ENCODE measurements around the gene GNMT.

The GNMT gene

DNA sequence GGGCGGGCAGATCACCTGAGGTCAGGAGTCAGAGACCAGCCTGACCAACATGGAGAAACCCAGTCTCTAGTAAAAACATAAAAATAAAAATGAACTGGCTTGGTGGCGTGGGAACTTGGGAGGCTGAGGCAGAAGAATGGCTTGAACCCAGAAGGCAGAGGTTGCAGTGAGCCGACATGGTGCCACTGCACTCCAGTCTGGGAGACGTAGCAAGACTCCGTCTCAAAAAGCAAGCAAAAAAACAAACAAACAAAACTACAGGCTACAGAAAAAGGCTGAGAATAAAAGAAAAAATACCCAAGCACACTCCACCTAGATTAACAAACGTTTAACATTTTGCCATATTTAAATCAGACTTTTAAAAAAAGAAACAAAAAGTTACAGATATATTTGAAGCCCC is 38.8 kb upstream of the GNMT start:
- Histone ChIP-seq H3K79me2 (ENCODE audit: control insufficient read depth, insufficient read depth, low read length) (no peaks in the 10 kb centered on the region), H3K36me3 (ENCODE audit: control insufficient read depth, insufficient read depth, low read length) (no peaks in the 10 kb centered on the region), H3K56ac (ENCODE audit: low read length) (no peak overlapping the region), H3K4me1 (ENCODE audit: control insufficient read depth, low read depth, low read length) (no peaks in the 10 kb centered on the region), H3K27me3 (ENCODE audit: insufficient read depth, low read length, poor library complexity) (no peaks in the 10 kb centered on the region), H2BK15ac (replicated peaks; ENCODE audit: low read depth) (no peak overlapping the region), H4K5ac (ENCODE audit: low read length) (no peak overlapping the region), H3K4me3 (ENCODE audit: low read length) (no peak overlapping the region), H3K18ac (ENCODE audit: low read length) (no peak overlapping the region), H2AK5ac (ENCODE audit: low read length) (no peak overlapping the region), H3K4ac (ENCODE audit: low read depth, low read length) (no peak overlapping the region), H3K79me1 (ENCODE audit: low read length) (no peaks in the 10 kb centered on the region), H4K8ac (ENCODE audit: low read depth, low read length) (no peak overlapping the region), H3K23ac (ENCODE audit: low read length) (no peak overlapping the region), H3K27ac (ENCODE audit: low read depth, low read length) (no peak overlapping the region), H2BK120ac (ENCODE audit: low read depth, low read length) (no peak overlapping the region), H3K4me2 (ENCODE audit: low read length) (no peak overlapping the region), H2BK5ac (ENCODE audit: low read length) (no peak overlapping the region), H3K9ac (ENCODE audit: low read length) (no peak overlapping the region)
- DNase-seq, result no peak
- no CpG with 5 or more reads among the region's 6 CpGs for WGBS (ENCODE audit: extremely low coverage, insufficient coverage, low lambda C conversion rate)

DNA sequence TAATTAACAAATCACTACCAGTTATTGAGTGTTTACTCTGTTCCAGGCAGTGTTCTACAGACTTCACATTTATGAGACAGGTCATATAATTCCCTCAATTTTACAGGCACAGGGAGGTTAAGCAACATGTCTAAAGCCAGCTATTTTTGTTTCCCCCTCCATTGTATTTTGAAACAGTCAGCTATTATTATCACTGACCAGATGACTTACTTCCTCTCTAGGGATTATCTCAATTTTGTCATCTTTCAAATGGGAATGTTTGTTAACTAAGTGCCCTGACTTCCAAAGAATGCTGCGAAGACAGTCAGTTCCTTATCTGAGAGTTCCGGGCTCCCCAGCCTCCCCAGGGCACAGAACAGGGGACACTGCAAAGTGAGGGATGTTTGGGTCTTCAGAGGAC is 36.9 kb upstream of the GNMT start:
- H3K4me1 ChIP-seq (ENCODE audit: control insufficient read depth, low read depth, low read length), result no peaks in the 10 kb centered on the region
- H4K8ac ChIP-seq (ENCODE audit: low read depth, low read length), result no peak overlapping the region
- H3K4me3 ChIP-seq (ENCODE audit: low read length), result no peak overlapping the region
- no peak overlapping the region for H2AK5ac ChIP-seq (ENCODE audit: low read length)
- H3K4me2 ChIP-seq (ENCODE audit: low read length), result no peak overlapping the region
- no CpG with 5 or more reads among the region's 2 CpGs for WGBS (ENCODE audit: extremely low coverage, insufficient coverage, low lambda C conversion rate)
- H3K18ac ChIP-seq (ENCODE audit: low read length), result no peak overlapping the region
- H3K56ac ChIP-seq (ENCODE audit: low read length), result no peak overlapping the region
- no peak overlapping the region for H3K23ac ChIP-seq (ENCODE audit: low read length)
- H4K5ac ChIP-seq (ENCODE audit: low read length), result no peak overlapping the region
- H2BK15ac ChIP-seq (replicated peaks; ENCODE audit: low read depth), result no peak overlapping the region
- no peak overlapping the region for H3K9ac ChIP-seq (ENCODE audit: low read length)
- no peaks in the 10 kb centered on the region for H3K79me1 ChIP-seq (ENCODE audit: low read length)
- H3K36me3 ChIP-seq (ENCODE audit: control insufficient read depth, insufficient read depth, low read length), result no peaks in the 10 kb centered on the region
- no peaks in the 10 kb centered on the region for H3K27me3 ChIP-seq (ENCODE audit: insufficient read depth, low read length, poor library complexity)
- no peak for DNase-seq
- no peak overlapping the region for H2BK5ac ChIP-seq (ENCODE audit: low read length)
- no peak overlapping the region for H3K27ac ChIP-seq (ENCODE audit: low read depth, low read length)
- no peak overlapping the region for H2BK120ac ChIP-seq (ENCODE audit: low read depth, low read length)
- H3K4ac ChIP-seq (ENCODE audit: low read depth, low read length), result no peak overlapping the region
- no peaks in the 10 kb centered on the region for H3K79me2 ChIP-seq (ENCODE audit: control insufficient read depth, insufficient read depth, low read length)

DNA sequence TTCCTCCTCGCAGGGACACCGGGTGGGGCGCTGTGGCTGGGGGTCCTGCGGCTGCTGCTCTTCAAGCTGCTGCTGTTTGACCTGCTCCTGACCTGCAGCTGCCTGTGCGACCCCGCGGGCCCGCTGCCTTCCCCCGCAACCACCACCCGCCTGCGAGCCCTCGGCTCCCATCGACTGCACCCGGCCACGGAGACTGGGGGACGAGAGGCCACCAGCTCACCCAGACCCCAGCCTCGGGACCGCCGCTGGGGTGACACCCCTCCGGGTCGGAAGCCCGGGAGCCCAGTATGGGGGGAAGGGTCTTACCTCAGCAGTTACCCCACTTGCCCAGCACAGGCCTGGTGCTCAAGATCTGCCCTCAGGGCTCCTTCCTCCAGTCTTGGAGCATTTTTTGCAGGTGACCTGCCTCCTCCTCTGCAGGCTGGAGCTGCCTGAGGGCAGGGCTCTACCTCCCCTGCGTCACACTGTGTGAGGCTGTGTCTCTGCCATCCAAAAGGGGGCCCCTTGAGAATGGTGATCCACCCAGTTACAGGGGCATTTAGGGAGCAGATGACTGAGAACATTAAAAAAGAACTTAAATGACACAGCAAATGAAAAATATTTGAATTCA is 35.2 kb upstream of the GNMT start:
- Histone ChIP-seq H2BK15ac (replicated peaks; ENCODE audit: low read depth) (no peak overlapping the region), H3K4me1 (ENCODE audit: control insufficient read depth, low read depth, low read length) (no peaks in the 10 kb centered on the region), H3K9ac (ENCODE audit: low read length) (no peak overlapping the region), H3K27ac (ENCODE audit: low read depth, low read length) (no peak overlapping the region), H3K18ac (ENCODE audit: low read length) (no peak overlapping the region), H3K23ac (ENCODE audit: low read length) (no peak overlapping the region), H3K27me3 (ENCODE audit: insufficient read depth, low read length, poor library complexity) (no peaks in the 10 kb centered on the region), H2BK5ac (ENCODE audit: low read length) (no peak overlapping the region), H3K79me2 (ENCODE audit: control insufficient read depth, insufficient read depth, low read length) (peaks cover 2% of the 10 kb centered on the region), H3K4ac (ENCODE audit: low read depth, low read length) (no peak overlapping the region), H2BK120ac (ENCODE audit: low read depth, low read length) (no peak overlapping the region), H2AK5ac (ENCODE audit: low read length) (no peak overlapping the region), H3K4me3 (ENCODE audit: low read length) (no peak overlapping the region), H3K56ac (ENCODE audit: low read length) (no peak overlapping the region), H3K4me2 (ENCODE audit: low read length) (no peak overlapping the region), H3K79me1 (ENCODE audit: low read length) (peaks cover 2% of the 10 kb centered on the region), H4K5ac (ENCODE audit: low read length) (no peak overlapping the region), H3K36me3 (ENCODE audit: control insufficient read depth, insufficient read depth, low read length) (no peaks in the 10 kb centered on the region), H4K8ac (ENCODE audit: low read depth, low read length) (no peak overlapping the region)
- WGBS (ENCODE audit: extremely low coverage, insufficient coverage, low lambda C conversion rate), result no CpG with 5 or more reads among the region's 23 CpGs
- peak; percentile 76 for DNase-seq

DNA sequence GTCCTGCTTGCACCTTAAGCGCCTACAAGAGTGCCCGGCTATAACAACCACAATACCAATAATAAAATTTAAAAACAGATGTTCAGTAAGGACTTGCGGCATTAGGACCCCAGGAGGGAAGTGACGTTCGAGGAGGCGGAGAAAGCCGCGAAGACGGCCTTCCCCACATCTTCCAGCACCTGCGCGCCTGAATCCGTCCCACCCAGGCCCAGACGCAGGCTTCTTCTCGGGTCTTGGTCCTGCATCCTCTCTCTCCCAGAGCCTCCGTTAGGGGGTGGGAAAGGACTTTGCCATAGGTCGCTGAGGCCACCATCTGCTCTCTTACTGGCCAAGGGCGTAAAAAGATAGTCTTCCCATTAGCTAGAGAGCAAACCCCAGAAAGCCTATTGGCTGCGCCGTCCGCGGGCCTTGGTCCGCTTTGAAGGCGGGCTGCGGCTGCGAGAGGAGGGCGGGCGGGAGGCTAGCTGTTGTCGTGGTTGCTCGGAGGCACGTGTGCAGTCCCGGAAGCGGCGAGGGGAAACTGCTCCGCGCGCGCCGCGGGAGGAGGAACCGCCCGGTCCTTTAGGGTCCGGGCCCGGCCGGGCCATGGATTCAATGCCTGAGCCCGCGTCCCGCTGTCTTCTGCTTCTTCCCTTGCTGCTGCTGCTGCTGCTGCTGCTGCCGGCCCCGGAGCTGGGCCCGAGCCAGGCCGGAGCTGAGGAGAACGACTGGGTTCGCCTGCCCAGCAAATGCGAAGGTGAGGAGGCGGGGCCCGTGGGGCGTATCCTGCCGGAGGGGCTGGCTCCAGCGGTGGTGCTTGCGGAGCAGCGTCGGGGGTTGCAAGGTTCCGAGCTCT is 31.4 kb upstream of the GNMT start, which contains the start of gene CNPY3:
Gene CNPY3, plus strand, starts transcription at position 495 of the 835 bp plus-strand sequence. Its CDS starts 91 bp downstream, at position 586.
- Histone ChIP-seq H4K5ac (ENCODE audit: low read length) (no peak within 1 kb of the TSS), H3K27ac (ENCODE audit: low read depth, low read length) (peak within 1 kb of the TSS; percentile 97), H3K27me3 (ENCODE audit: insufficient read depth, low read length, poor library complexity) (no peaks in the 10 kb centered on the region), H3K4me1 (ENCODE audit: control insufficient read depth, low read depth, low read length) (peaks cover 2% of the 10 kb centered on the region), H2AK5ac (ENCODE audit: low read length) (peak within 1 kb of the TSS; percentile 59), H3K79me2 (ENCODE audit: control insufficient read depth, insufficient read depth, low read length) (peaks cover 26% of the 10 kb centered on the region), H4K8ac (ENCODE audit: low read depth, low read length) (peak within 1 kb of the TSS; percentile 89), H3K4me3 (ENCODE audit: low read length) (peak within 1 kb of the TSS; percentile 46), H3K18ac (ENCODE audit: low read length) (peak within 1 kb of the TSS; percentile 84), H3K79me1 (ENCODE audit: low read length) (peaks cover 14% of the 10 kb centered on the region), H3K23ac (ENCODE audit: low read length) (peak within 1 kb of the TSS; percentile 31), H2BK15ac (replicated peaks; ENCODE audit: low read depth) (no peak within 1 kb of the TSS), H3K56ac (ENCODE audit: low read length) (peak within 1 kb of the TSS; percentile 88), H3K36me3 (ENCODE audit: control insufficient read depth, insufficient read depth, low read length) (peaks cover under 1% of the 10 kb centered on the region), H2BK120ac (ENCODE audit: low read depth, low read length) (no peak within 1 kb of the TSS), H3K9ac (ENCODE audit: low read length) (peak within 1 kb of the TSS; percentile 89), H2BK5ac (ENCODE audit: low read length) (peak within 1 kb of the TSS; percentile 29), H3K4me2 (ENCODE audit: low read length) (peak within 1 kb of the TSS; percentile 78), H3K4ac (ENCODE audit: low read depth, low read length) (peak within 1 kb of the TSS; percentile 92)
- DNase-seq, result peak; percentile 100
- no CpG with 5 or more reads among the region's 63 CpGs for WGBS (ENCODE audit: extremely low coverage, insufficient coverage, low lambda C conversion rate)

DNA sequence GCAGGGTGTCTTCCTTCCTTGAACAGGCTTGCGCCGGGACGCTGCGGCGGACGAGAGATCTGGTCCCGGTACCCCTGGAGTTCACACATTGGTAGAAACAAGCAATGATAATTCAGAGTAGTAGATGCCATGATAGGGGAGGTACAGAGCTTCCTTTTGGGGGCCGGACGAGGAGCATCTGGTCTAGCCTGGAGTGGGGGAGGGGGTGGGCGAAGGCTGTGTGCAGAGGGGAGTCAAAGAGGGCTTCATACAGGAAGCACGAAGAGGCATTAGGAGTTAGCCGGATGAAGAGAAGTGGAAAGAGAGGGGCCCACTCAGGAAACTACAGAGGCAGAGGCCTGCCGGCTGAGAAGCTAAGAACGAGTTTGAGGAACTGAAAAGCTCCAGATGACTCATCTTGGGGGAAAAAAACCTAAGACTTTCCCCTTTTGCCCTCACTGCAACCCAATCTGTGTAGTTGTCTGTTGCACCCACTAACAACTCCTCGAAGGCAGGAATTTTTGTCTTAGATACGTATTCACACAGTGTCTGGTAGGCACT is 30.7 kb upstream of the GNMT start:
- DNase-seq, result no peak
- no peak overlapping the region for H4K5ac ChIP-seq (ENCODE audit: low read length)

More for the DNA sequence above, 30.7 kb upstream of the GNMT start:
- Histone ChIP-seq H4K8ac (ENCODE audit: low read depth, low read length) (peak overlapping the region; percentile 42), H3K23ac (ENCODE audit: low read length) (peak overlapping the region; percentile 31), H3K79me1 (ENCODE audit: low read length) (peaks cover 16% of the 10 kb centered on the region), H3K4me1 (ENCODE audit: control insufficient read depth, low read depth, low read length) (peaks cover 2% of the 10 kb centered on the region), H3K27ac (ENCODE audit: low read depth, low read length) (peak overlapping the region; percentile 97), H3K36me3 (ENCODE audit: control insufficient read depth, insufficient read depth, low read length) (peaks cover 2% of the 10 kb centered on the region), H3K79me2 (ENCODE audit: control insufficient read depth, insufficient read depth, low read length) (peaks cover 29% of the 10 kb centered on the region), H3K4ac (ENCODE audit: low read depth, low read length) (peak overlapping the region; percentile 92), H2BK5ac (ENCODE audit: low read length) (peak overlapping the region; percentile 29), H3K18ac (ENCODE audit: low read length) (peak overlapping the region; percentile 64), H3K4me2 (ENCODE audit: low read length) (peak overlapping the region; percentile 78), H2AK5ac (ENCODE audit: low read length) (no peak overlapping the region), H3K9ac (ENCODE audit: low read length) (peak overlapping the region; percentile 89), H3K56ac (ENCODE audit: low read length) (peak overlapping the region; percentile 88), H3K27me3 (ENCODE audit: insufficient read depth, low read length, poor library complexity) (no peaks in the 10 kb centered on the region), H2BK120ac (ENCODE audit: low read depth, low read length) (no peak overlapping the region), H2BK15ac (replicated peaks; ENCODE audit: low read depth) (no peak overlapping the region), H3K4me3 (ENCODE audit: low read length) (peak overlapping the region; percentile 46)
- WGBS (ENCODE audit: extremely low coverage, insufficient coverage, low lambda C conversion rate), result no CpG with 5 or more reads among the region's 16 CpGs

All from mesendoderm (in vitro differentiated cells).